Endothelial cell of umbilical vein (primary cell): ENCODE results near the gene LRP6. TPM values are rescaled to one million over a fixed set of nuclear protein-coding genes. Genes with fewer than 3 reads are reported as not detected.

Experiments used
- BruUV-seq: library from RNA; stranded (reverse); fragments of 400-500 nt; replicated peaks from 2 replicates; lab custom pipeline; 2021; lab: Mats Ljungman, UMichigan
- CTCF ChIA-PET: fragments of 300-600, 350-600 bp; sonication (Branson Sonifier 250); formaldehyde crosslinking; loops from one replicate; lab custom pipeline; 2021; ENCODE audit warnings: antibody characterized with exemption, inconsistent platforms; lab: Charles Lee
- POLR2A ChIA-PET: fragments of 300-600, 350-600 bp; sonication (Branson Sonifier 250); formaldehyde crosslinking; loops from one replicate; lab custom pipeline; 2021; ENCODE audit warnings: antibody characterized with exemption, inconsistent platforms; lab: Charles Lee
- DNase-seq: peaks from one replicate; pipeline ENCODE4 v3.0.0-alpha.2; 2011; ENCODE audit warnings: low read depth, low spot score
- FAIRE-seq: peaks from 2 replicates; lab custom pipeline; 2011; peaks lifted over from hg19 to GRCh38; lab: Jason Lieb, UNC
- H2AFZ ChIP-seq: 2 replicates; pipeline ENCODE4 v1.6.0; 2012; ENCODE audit warnings: low read depth, low read length, control low read depth, inconsistent platforms
- H3K27ac ChIP-seq: 2 replicates; pipeline ENCODE4 v1.5.1; 2011; ENCODE audit warnings: low read depth, mild to moderate bottlenecking, control low read depth, low read length, moderate library complexity; ENCODE audit not compliant: insufficient read depth
- H3K27me3 ChIP-seq, 2 experiments: 2 replicates each; pipeline versions ENCODE4 v1.6.0 to v1.6.1; 2011; ENCODE audit warnings: low read length in 2 of 2, mixed read lengths in 1 of 2; ENCODE audit not compliant: control insufficient read depth in 2 of 2, insufficient read depth in 2 of 2
- H3K36me3 ChIP-seq, 2 experiments: 2 replicates in 1 of 2; 3 replicates in 1 of 2; pipeline ENCODE4 v1.5.1; 2011; ENCODE audit warnings: low read length in 2 of 2, mild to moderate bottlenecking in 1 of 2, moderate library complexity in 1 of 2; ENCODE audit not compliant: control insufficient read depth in 2 of 2, insufficient read depth in 2 of 2; ENCODE audit errors: extremely low read depth in 1 of 2
- H3K4me1 ChIP-seq: 3 replicates; pipeline ENCODE4 v1.5.1; 2011; ENCODE audit warnings: mild to moderate bottlenecking, low read length; ENCODE audit not compliant: control insufficient read depth, insufficient read depth; ENCODE audit errors: extremely low read depth
- H3K4me2 ChIP-seq: 2 replicates; pipeline ENCODE4 v1.6.1; 2011; ENCODE audit warnings: low read length, control low read depth, mixed read lengths; ENCODE audit not compliant: insufficient read depth
- H3K4me3 ChIP-seq, 3 experiments: fragments of 200-600 bp in 1 of 3; sonication (generic), shearing (Covaris generic) in 1 of 3; replicated peaks in 1 of 3; 2 replicates each; pipeline ENCODE4 v1.5.1; 2011 to 2016; ENCODE audit warnings: control low read depth in 3 of 3, low read length in 3 of 3, mild to moderate bottlenecking in 2 of 3, inconsistent platforms in 1 of 3, low read depth in 1 of 3, moderate library complexity in 1 of 3; ENCODE audit not compliant: insufficient read depth in 1 of 3
- H3K79me2 ChIP-seq: 2 replicates; pipeline ENCODE4 v1.6.0; 2012; ENCODE audit warnings: low read length, inconsistent platforms; ENCODE audit not compliant: control insufficient read depth, insufficient read depth
- H3K9ac ChIP-seq: replicated peaks from 2 replicates; pipeline ENCODE3; 2011; ENCODE audit warnings: low read length, control low read depth; ENCODE audit not compliant: insufficient read depth; ENCODE audit errors: extremely low read depth
- H3K9me1 ChIP-seq: replicated peaks from 3 replicates; pipeline ENCODE4 v1.6.0; 2011; ENCODE audit warnings: mild to moderate bottlenecking, low read length; ENCODE audit not compliant: control insufficient read depth, insufficient read depth; ENCODE audit errors: extremely low read depth
- H3K9me3 ChIP-seq: replicated peaks from 2 replicates; pipeline ENCODE4 v1.5.1; 2012; ENCODE audit warnings: low read length, inconsistent platforms; ENCODE audit not compliant: control insufficient read depth, insufficient read depth
- H4K20me1 ChIP-seq: replicated peaks from 2 replicates; pipeline ENCODE3; 2011; ENCODE audit warnings: mild to moderate bottlenecking, low read length; ENCODE audit not compliant: control insufficient read depth, insufficient read depth; ENCODE audit errors: extremely low read depth
- EZH2 ChIP-seq: IDR thresholded peaks from 2 replicates; pipeline ENCODE4 v1.6.1; 2012; ENCODE audit warnings: borderline replicate concordance, low read depth, mild to moderate bottlenecking, moderate library complexity, low read length, inconsistent platforms; ENCODE audit not compliant: severe bottlenecking
- FOS ChIP-seq: IDR thresholded peaks from 2 replicates; pipeline ENCODE4 v1.6.1; 2011; ENCODE audit warnings: mild to moderate bottlenecking, low read length, moderate library complexity, borderline replicate concordance; ENCODE audit not compliant: insufficient read depth
- GATA2 ChIP-seq: IDR thresholded peaks from 2 replicates; pipeline ENCODE4 v1.7.0; 2011; ENCODE audit warnings: low read depth, mild to moderate bottlenecking, moderate library complexity, mixed read lengths, low read length; ENCODE audit not compliant: insufficient read length, insufficient read depth
- JUN ChIP-seq: IDR thresholded peaks from 2 replicates; pipeline ENCODE4 v1.6.1; 2011; ENCODE audit warnings: borderline replicate concordance, low read depth; ENCODE audit not compliant: insufficient read length, insufficient read depth
- MYC ChIP-seq: IDR thresholded peaks from one replicate; pipeline ENCODE4 v1.6.1; 2011; ENCODE audit warnings: mild to moderate bottlenecking, low read depth, low read length
- POLR2A ChIP-seq: IDR thresholded peaks from 2 replicates; pipeline ENCODE4 v1.6.1; 2012; ENCODE audit warnings: low read depth, mild to moderate bottlenecking, control low read depth, low read length
- POLR2AphosphoS5 ChIP-seq: IDR thresholded peaks from 2 replicates; pipeline ENCODE4 v1.6.1; 2012; ENCODE audit warnings: low read depth, mild to moderate bottlenecking, control low read depth, low read length, moderate library complexity; ENCODE audit not compliant: insufficient read depth
- dilution Hi-C: fragments of 300-500 bp; cut with MboI; formaldehyde crosslinking; loops from one replicate; pipeline ENCODE4 v1.15.0; 2019; ENCODE audit warnings: low sequenced_read_pairs; ENCODE audit not compliant: extremely low pct_ligation_motif_present
- intact Hi-C: fragments of 100-400 bp; cut with micrococcal nuclease; formaldehyde crosslinking; loops from one replicate; pipeline ENCODE4 v1.10.0; 2022
- polyA plus RNA-seq, 4 experiments: library from polyadenylated mRNA; depleted of rRNA in 3 of 4; stranded (reverse) in 3 of 4; unstranded in 1 of 4; fragments of >200 nt; gene quantifications; 2 replicates each; pipeline versions ENCODE4 v1.2.1 to v1.2.3, GENCODE V29; 2011 to 2012; ENCODE audit warnings: missing spikeins in 1 of 4
- total RNA-seq: library from RNA; stranded (reverse); gene quantifications from 2 replicates; pipeline ENCODE4 v1.2.3, GENCODE V29; 2021
- TF ChIP-seq, protein P1 (sequence below), 2 donors: IDR thresholded peaks; 1 replicate in 1 of 2; 2 replicates in 1 of 2; pipeline ENCODE4 v1.5.1; 2011; ENCODE audit warnings: low read length in 2 of 2, mild to moderate bottlenecking in 2 of 2, moderate library complexity in 2 of 2, control low read depth in 1 of 2, inconsistent platforms in 1 of 2, low read depth in 1 of 2; ENCODE audit not compliant: insufficient read depth in 1 of 2; ENCODE audit errors: extremely low read depth in 1 of 2
- TF ChIP-seq, protein P2 (sequence below): IDR thresholded peaks from 2 replicates; pipeline ENCODE4 v1.6.1; 2011; ENCODE audit not compliant: insufficient read depth, insufficient read length

The LRP6 gene
- total and polyA plus RNA-seq, 2 donors (not counting 3 experiments of a cell fraction or from before 2014, with no cell fraction given), result 28.5 to 41.7 TPM

DNA sequence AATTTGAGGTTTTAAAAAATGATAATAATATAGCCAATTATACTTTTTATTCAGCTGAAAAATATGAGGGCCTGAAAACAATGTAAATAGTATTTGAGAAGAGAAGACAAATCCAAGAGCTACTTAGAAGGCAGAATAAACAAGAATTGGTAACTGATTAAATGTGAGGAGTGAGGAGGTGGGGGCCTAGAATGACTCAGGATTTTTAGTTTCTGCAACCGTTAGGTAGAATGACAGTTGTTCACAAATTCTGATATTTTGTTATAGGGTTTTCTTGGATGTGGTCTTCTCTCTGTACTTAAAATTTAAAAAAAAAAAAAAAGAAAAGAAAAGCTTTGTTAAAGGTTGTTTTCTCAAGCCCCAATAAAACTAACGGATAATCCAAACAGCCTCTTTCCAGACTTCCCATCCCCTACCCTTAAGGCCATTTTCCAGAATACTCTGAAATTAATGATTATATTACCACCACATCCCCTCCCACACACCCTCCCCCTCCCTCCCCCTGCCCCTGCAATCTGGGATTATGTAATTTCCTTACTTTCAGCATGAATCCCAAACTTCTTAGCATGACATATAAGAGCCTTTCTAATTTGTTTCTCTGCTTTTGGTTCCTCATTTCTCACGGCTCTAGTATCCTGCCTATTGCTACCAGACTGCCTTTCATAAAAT lies 50.4 kb downstream of the LRP6 start:
- Histone ChIP-seq H3K27ac (no peak overlapping the region), H3K9ac (no peak overlapping the region), H3K79me2 (peaks cover 21% of the 10 kb centered on the region), H4K20me1 (peaks cover 2% of the 10 kb centered on the region), H3K36me3 (no peaks in the 10 kb centered on the region), H2AFZ (no peak overlapping the region), H3K4me1 (peaks cover 17% of the 10 kb centered on the region), H3K4me2 (no peak overlapping the region), H3K27me3 (no peaks in the 10 kb centered on the region), H3K9me3 (no peaks in the 10 kb centered on the region), H3K9me1 (no peaks in the 10 kb centered on the region), H3K4me3 (no peak overlapping the region)
- POLR2A ChIA-PET, result interaction anchor here (0.6 kb wide), 1 partner anchor 1674 kb away, joined by 5 read pairs; no protein-coding TSS in a partner anchor
- no TSS peak for BruUV-seq
- TF ChIP-seq MYC, result no peak
- TF ChIP-seq POLR2AphosphoS5, result no peak
- no peak for TF ChIP-seq FOS
- no peak for TF ChIP-seq GATA2
- no peak for TF ChIP-seq JUN
- TF ChIP-seq, protein P1, sequence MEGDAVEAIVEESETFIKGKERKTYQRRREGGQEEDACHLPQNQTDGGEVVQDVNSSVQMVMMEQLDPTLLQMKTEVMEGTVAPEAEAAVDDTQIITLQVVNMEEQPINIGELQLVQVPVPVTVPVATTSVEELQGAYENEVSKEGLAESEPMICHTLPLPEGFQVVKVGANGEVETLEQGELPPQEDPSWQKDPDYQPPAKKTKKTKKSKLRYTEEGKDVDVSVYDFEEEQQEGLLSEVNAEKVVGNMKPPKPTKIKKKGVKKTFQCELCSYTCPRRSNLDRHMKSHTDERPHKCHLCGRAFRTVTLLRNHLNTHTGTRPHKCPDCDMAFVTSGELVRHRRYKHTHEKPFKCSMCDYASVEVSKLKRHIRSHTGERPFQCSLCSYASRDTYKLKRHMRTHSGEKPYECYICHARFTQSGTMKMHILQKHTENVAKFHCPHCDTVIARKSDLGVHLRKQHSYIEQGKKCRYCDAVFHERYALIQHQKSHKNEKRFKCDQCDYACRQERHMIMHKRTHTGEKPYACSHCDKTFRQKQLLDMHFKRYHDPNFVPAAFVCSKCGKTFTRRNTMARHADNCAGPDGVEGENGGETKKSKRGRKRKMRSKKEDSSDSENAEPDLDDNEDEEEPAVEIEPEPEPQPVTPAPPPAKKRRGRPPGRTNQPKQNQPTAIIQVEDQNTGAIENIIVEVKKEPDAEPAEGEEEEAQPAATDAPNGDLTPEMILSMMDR (IDR thresholded peaks at IDR 0.05; ENCODE audit: extremely low read depth in 1 of 2, insufficient read depth in 1 of 2, low read depth in 1 of 2, low read length in 2 of 2), result no peak
- no peak for TF ChIP-seq POLR2A
- TF ChIP-seq, protein P2, sequence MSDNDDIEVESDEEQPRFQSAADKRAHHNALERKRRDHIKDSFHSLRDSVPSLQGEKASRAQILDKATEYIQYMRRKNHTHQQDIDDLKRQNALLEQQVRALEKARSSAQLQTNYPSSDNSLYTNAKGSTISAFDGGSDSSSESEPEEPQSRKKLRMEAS, result no peak
- no peak for TF ChIP-seq EZH2
- CTCF ChIA-PET, result interaction anchor here (0.8 kb wide), 1 partner anchor 20 kb away, joined by 3 read pairs; no protein-coding TSS in a partner anchor
- intact Hi-C loops (no loop called here), dilution Hi-C loops (no loop called here)
- DNase-seq (no peak), FAIRE-seq (no peak)
